CD4-positive, alpha-beta T cell treated with Interleukin-15 for 4 hours (primary cell): ENCODE results near the gene PBXIP1.
"Not testable (repeated sequence)": the region's sequence is repeated elsewhere in the genome, so short reads cannot be mapped to it uniquely, and the experiment has no call there.

Experiments
- DNase-seq: peaks from one replicate; pipeline ENCODE4 v3.0.0-alpha.2; 2020; ENCODE audit warnings: low spot score

Gene PBXIP1

DNA sequence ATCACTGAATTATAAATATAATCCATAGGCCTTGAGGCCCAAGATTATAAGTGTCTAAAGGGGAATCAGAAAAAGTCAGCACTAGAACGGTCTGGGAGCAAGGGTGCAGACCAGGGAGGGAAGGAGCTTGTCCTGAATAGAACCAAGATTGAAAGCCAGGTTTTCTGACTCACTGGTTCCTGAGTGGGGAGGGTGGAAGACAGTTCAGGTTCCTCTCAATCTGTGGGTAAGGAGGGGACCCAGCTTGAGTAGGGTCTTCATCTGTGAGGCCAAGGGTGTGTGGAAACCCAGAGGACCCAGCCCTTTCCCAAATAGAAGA, 38.3 kb upstream of the PBXIP1 start:
- DNase-seq, result no peak

GRCh38 chr1:154993572-154994268, 37.8 kb upstream of the PBXIP1 start, which contains the start of gene LENEP:
TSS of gene LENEP (plus strand) at chr1:154993586. CDS start at chr1:154993608, 22 bp downstream.
- no peak for DNase-seq

- no peak for DNase-seq
These were observed 37.0 kb upstream of the PBXIP1 start for GRCh38 chr1:154992721-154993571.

DNA sequence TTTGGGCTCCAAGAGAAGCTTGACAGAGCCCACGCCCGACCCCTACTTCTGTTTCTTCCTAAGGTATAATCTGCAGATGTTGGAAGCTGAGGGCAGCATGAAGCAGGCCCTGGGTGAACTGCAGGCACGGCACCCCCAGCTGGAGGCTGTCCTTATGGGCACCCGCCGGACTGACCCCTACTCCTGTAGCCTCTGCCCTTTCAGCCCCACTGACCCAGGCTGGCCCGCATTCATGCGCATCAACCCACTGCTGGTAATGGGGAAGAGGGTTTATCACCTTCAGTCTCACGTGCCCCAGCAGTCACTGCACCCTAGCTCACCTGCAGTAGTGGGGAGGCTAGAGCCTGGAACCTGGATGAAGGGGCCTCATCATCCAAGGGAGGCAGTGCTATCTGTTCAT, 34.4 kb upstream of the PBXIP1 start:
- DNase-seq, result no peak

GRCh38 chr1:154989195-154989860, 33.4 kb upstream of the PBXIP1 start:
- no peak for DNase-seq

DNA sequence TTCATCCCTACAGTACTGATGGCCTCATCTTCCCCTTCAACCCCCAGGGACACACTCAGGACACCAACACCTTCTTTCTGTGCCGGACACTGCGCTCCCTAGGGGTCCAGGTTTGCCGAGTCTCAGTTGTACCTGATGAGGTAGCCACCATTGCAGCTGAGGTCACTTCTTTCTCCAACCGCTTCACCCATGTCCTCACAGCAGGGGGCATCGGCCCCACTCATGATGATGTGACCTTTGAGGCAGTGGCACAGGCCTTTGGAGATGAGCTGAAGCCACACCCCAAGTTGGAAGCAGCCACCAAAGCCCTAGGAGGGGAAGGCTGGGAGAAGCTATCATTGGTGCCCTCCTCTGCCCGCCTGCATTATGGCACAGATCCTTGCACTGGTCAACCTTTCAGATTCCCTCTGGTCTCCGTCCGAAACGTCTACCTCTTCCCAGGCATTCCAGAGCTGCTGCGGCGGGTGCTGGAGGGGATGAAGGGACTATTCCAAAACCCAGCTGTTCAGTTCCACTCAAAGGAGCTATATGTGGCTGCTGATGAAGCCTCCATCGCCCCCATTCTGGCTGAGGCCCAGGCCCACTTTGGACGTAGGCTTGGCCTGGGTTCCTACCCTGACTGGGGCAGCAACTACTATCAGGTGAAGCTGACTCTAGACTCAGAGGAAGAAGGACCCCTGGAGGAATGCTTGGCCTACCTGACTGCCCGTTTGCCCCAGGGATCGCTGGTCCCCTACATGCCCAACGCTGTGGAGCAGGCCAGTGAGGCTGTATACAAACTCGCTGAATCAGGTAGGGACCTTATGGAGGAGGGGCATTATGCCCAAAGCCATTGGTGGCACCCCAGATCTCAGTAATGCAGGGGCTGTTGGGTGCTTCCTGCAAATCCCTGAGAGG, 32.4 kb upstream of the PBXIP1 start:
- no peak for DNase-seq

DNA sequence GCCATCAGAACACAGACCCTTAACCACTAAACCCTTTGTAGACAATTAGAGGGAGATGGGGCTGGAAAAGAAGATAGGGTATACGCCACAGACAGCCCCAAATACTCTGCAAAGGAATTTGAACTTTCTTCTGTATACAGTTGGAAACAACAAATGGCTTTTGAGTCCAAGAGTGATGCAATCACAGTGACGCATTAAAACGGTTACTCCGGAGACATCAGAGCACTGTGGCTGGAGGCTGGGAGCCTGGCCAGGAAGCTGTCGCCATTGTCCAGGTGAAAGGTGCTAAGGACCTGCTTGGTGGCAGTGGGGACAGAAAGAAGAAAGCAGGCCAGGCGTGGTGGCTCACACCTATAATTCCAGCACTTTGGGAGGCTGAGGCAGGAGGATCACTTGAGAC, 31.4 kb upstream of the PBXIP1 start:
- DNase-seq, result no peak

- not testable (repeated sequence) for DNase-seq
These were observed 30.8 kb upstream of the PBXIP1 start for GRCh38 chr1:154986736-154987135.

DNA sequence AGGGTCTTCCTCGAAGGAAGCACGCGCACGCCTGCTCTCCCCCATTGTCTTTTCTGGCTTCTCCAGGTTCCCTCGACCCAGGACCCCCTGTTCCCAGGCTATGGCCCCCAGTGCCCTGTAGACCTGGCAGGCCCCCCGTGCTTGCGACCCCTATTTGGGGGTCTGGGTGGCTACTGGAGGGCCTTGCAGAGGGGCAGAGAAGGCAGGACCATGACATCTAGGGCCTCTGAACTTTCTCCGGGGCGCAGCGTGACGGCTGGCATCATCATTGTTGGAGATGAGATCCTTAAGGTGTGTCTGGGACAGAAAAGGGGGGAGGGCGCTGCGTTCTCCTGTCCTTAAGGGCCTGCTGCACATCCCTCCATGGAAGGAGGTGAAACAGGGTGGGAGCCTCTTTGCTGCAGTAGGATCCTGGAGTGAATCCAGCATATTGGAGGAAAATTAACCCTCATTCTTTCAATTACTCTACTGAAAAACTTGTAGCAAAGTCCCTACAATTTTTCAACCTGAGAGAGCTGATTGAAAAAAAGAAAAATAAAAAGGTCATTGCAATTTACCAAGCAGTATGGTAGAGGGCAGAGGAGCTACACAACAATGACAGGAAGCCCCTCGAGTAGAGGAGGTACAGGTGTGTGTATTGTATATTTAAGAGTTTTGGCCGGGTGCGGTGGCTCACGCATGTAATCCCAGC, 28.0 kb upstream of the PBXIP1 start:
- DNase-seq, result no peak

DNA sequence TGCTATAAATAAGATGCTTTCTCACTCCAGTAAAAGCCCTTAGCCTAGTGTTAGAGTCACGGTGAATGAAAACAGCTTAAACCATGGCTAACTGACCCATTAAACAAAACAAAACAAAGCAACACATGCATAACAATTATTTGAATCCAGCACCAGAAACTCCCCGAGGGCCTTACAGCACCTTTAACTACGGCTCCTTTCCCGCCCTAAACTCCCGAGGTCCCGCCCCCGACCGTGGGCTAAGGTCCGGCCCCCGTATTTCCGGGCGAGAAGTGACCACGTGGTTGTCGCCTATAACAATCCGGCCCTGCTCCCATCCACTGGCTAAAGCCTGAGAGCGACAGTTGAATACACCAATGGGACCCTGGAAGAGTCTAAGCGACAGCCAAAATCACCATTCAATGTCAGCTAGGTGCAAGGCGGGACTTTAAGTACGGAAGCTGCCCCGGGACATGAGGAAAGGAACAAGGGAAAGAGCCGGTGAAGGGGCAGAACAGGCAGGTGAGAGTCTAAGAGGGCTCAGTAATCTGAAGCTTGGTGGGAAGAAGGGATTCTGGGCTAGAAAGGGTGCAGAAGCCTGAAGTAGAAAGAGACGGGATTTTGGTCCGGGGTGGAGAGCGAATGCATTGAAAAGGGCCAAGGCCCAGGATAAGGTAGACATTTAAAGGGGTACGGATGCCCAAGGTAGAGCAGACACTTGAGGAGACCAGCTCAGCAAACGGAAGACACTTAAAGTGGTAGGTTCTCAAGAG, 27.2 kb upstream of the PBXIP1 start, which contains the start of gene FLAD1:
Gene FLAD1 (plus strand): TSS at position 448 of the 752 bp plus-strand sequence. CDS start 351 bp downstream, outside the sequence.
- peak; percentile 99 for DNase-seq

DNA sequence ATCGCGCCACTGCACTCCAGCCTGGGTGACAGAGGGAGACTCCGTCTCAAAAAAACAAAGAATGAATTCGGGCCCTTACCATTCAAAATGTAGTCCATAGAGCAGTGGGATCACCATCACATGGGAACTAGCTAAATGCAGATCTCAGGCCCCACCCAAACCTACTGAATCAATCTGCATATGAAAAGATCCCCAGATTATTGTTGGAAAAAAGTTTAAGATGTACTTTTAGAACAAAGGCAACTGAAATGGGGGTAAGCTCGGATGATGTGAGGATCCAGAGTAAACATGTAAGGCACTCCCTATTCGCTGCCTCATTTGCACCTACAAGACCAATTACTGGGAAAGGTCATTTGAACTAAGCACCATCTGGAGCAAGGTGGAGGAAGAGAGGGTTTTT, 26.4 kb upstream of the PBXIP1 start:
- DNase-seq, result no peak

- DNase-seq, result no peak
These were observed 22.5 kb upstream of the PBXIP1 start for GRCh38 chr1:154978360-154978759.

DNA sequence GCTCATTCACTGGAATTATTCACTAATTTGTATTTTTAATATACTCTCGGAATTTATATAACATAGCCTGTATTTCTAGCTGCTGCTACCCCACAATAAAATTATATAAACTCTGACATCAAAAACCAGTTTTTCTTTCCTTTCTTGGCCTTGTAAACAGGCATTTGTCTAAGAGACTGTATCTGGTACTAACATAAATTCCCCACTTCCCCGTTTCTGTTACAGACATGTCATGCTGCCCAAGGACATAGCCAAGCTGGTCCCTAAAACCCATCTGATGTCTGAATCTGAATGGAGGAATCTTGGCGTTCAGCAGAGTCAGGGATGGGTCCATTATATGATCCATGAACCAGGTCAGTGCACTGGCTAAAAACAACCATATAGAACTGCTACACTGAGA, 21.9 kb upstream of the PBXIP1 start:
- not testable (repeated sequence) for DNase-seq

- peak; percentile 48 for DNase-seq
These were observed 19.6 kb upstream of the PBXIP1 start for GRCh38 chr1:154975409-154976059.

GRCh38 chr1:154974808-154975408, 19.0 kb upstream of the PBXIP1 start:
- DNase-seq, result peak; percentile 95

DNA sequence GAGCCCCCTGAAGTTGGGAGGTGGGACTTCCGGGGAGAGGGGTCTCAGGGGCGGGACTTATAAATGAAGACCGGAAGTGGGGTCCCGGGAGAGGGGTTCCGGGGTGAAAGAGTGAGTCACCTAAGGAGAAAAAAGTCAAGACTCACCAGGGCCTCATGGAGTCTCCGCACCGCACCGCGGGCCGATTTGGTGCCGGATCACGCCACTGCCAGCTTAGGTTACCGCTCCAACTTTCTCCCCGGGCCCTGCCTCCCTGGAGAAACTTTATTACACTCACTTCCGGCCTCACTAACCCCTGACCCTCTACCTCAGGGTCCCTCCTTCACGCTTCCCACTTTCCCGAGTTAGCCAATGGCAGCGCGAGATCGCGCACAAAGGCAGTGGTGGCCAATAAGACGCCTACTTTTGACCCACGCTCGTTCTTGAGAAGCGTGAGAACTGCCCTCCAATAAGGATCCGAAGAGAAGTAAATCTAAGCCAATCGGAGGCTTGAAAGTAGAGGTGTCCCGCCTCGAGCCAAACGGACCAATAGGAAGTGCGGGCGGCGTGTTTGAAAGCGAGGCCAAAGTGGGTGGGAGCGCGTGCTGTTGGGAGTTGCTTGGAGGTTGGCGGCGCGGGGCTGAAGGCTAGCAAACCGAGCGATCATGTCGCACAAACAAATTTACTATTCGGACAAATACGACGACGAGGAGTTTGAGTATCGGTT, 18.4 kb upstream of the PBXIP1 start, which contains the start of gene CKS1B:
Gene CKS1B (plus strand): TSS at position 580 of the 706 bp plus-strand sequence. CDS start 65 bp downstream, at position 645.
- peak; percentile 99 for DNase-seq

DNA sequence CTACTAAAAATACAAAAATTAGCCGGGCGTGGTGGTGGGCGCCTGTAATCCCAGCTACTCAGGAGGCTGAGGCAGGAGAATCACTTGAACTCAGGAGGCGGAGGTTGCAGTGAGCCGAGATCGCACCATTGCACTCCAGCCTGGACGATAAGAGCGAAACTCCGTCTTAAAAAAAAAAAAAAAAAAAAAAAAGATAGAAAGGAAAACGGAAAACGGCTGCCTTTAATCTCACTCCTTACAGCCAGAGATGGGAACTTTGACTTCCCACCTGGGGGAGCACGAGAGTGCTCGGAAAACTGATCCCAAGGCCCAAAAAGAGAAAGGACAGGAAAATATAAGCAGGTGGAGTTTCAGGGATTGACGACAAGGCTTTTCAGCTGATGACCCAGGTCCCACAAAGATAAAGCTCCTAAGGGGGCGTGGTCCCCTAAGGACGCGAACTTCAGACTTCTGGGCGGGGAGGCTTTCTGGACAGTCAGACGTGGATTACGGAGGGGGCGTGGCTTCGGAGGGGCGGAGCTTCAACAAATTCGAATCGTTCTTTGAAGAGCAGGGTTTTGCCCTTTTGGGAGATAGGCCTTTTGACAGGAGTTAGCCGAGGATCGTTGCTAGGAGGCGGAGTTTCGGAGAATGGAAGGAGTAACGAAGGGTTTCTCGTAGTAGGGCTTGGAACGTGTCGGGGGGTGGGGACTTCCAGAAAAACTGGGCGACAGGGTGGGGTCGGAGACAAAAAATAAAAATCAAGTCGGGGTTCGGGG, 17.6 kb upstream of the PBXIP1 start:
- peak; percentile 92 for DNase-seq
